GM23248 (cell line): ENCODE data around the gene MED6. TPM values are rescaled to one million over a fixed set of nuclear protein-coding genes. Genes with fewer than 3 reads are reported as not detected.
A peak's percentile ranks its signal among the peaks of the same experiment; 100 is the strongest.

Source experiments
- DNase-seq: peaks from one replicate; pipeline ENCODE4 v3.0.0-alpha.2; 2015
- H2AFZ ChIP-seq: fragments of 200-600 bp; sonication (generic); 2 replicates; pipeline ENCODE4 v1.6.1; 2016; ENCODE audit warnings: antibody characterized with exemption
- H3F3A ChIP-seq: fragments of 200-600 bp; sonication (generic); 2 replicates; pipeline ENCODE4 v1.6.1; 2016; ENCODE audit warnings: mild to moderate bottlenecking, antibody characterized with exemption, mixed run types; ENCODE audit not compliant: insufficient read depth
- H3K27ac ChIP-seq: fragments of 200-600 bp; sonication (generic); 2 replicates; pipeline ENCODE4 v1.5.1; 2016; ENCODE audit warnings: mild to moderate bottlenecking
- H3K27me3 ChIP-seq: fragments of 200-600 bp; sonication (generic); replicated peaks from 2 replicates; pipeline ENCODE4 v1.6.1; 2016; ENCODE audit warnings: mild to moderate bottlenecking; ENCODE audit not compliant: insufficient read depth
- H3K36me3 ChIP-seq: fragments of 200-600 bp; sonication (generic); 2 replicates; pipeline ENCODE4 v1.6.1; 2016; ENCODE audit warnings: low read depth, mild to moderate bottlenecking
- H3K4me1 ChIP-seq: fragments of 200-600 bp; sonication (generic); 2 replicates; pipeline ENCODE4 v1.6.1; 2016; ENCODE audit warnings: mild to moderate bottlenecking; ENCODE audit not compliant: insufficient read depth
- H3K4me2 ChIP-seq: fragments of 200-600 bp; sonication (generic); one replicate; pipeline ENCODE4 v1.6.1; 2016; ENCODE audit warnings: mild to moderate bottlenecking; ENCODE audit not compliant: unreplicated experiment
- H3K4me3 ChIP-seq: fragments of 200-600 bp; sonication (generic); 2 replicates; pipeline ENCODE4 v1.5.1; 2016; ENCODE audit warnings: mild to moderate bottlenecking
- H3K79me2 ChIP-seq: fragments of 200-600 bp; sonication (generic); 2 replicates; pipeline ENCODE4 v1.6.1; 2016; ENCODE audit warnings: mild to moderate bottlenecking; ENCODE audit not compliant: insufficient read depth
- H3K9ac ChIP-seq: fragments of 200-600 bp; sonication (generic); 2 replicates; pipeline ENCODE4 v1.6.1; 2016; ENCODE audit warnings: mild to moderate bottlenecking
- H3K9me2 ChIP-seq: fragments of 200-600 bp; sonication (generic); 2 replicates; pipeline ENCODE4 v1.6.1; 2016; ENCODE audit warnings: mixed run types, mild to moderate bottlenecking, moderate library complexity; ENCODE audit not compliant: insufficient read depth
- H3K9me3 ChIP-seq: fragments of 200-600 bp; sonication (generic); one replicate; pipeline ENCODE4 v1.6.1; 2017; ENCODE audit warnings: low read depth
- H4K20me1 ChIP-seq: fragments of 200-600 bp; sonication (generic); 2 replicates; pipeline ENCODE4 v1.6.0; 2016; ENCODE audit not compliant: insufficient read depth
- EZH2 ChIP-seq: fragments of 200-600 bp; sonication (generic); IDR thresholded peaks from 2 replicates; pipeline ENCODE4 v1.6.1; 2018; ENCODE audit warnings: antibody characterized with exemption, mild to moderate bottlenecking; ENCODE audit not compliant: insufficient read depth, poor library complexity, severe bottlenecking
- EZH2phosphoT487 ChIP-seq: fragments of 200-600 bp; sonication (generic); IDR thresholded peaks from 2 replicates; pipeline ENCODE4 v1.6.1; 2018; ENCODE audit warnings: antibody characterized with exemption, moderate library complexity, mild to moderate bottlenecking, low read depth; ENCODE audit not compliant: insufficient read depth
- WGBS, 2 experiments: methylation state at CpG; one replicate each; pipeline ENCODE4 v1.1.6; 2015 to 2017; ENCODE audit warnings: low lambda C conversion rate in 2 of 2, low coverage in 1 of 2; ENCODE audit errors: missing lambda C conversion rate in 2 of 2; 5-methylcytosine and 5-hydroxymethylcytosine counted together
- in situ Hi-C: fragments of 300-500 bp; cut with MboI; formaldehyde crosslinking; loops from 2 replicates; pipeline ENCODE4 v1.15.0; 2020
- polyA plus RNA-seq: library from polyadenylated mRNA; unstranded; fragments of >200 nt; fragmentation: Nextera tagmentation; extraction: Ambion mirVana; gene quantifications from 2 replicates; pipeline ENCODE4 v1.2.1, GENCODE V29; 2016
- total RNA-seq: library from RNA; depleted of rRNA; stranded (reverse); fragments of >200 nt; shearing (Covaris generic); gene quantifications from 2 replicates; pipeline ENCODE4 v1.2.3, GENCODE V29; 2014

Gene MED6
- total and polyA plus RNA-seq, 2 experiments from 2014 or later = 20.5 to 31.6 TPM

DNA sequence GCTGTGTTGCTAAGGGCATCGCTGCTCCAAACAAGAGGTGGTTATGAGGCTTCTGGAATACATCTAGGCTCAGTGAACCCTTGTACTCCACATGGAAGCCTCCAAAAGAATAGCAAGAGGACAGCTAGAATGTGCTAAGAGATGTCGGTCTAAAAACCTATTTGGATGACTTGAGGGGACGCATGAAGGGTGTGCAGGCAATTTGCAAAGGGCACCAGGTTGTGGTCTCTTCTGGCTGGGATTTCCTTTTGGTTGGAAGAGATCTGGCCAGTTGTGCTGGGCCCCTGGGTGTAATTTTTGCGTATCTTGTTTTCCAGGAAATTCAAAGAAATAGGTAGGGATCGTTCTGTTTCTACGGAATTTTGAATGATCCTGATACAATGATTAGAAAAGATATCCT is 45.4 kb upstream of the MED6 start:
- Histone ChIP-seq H3K9me3 (no peaks in the 10 kb centered on the region), H3K9ac (no peak overlapping the region), H3F3A (no peaks in the 10 kb centered on the region), H2AFZ (no peak overlapping the region), H3K4me3 (no peak overlapping the region), H4K20me1 (no peaks in the 10 kb centered on the region), H3K27me3 (peaks cover 52% of the 10 kb centered on the region), H3K27ac (no peak overlapping the region), H3K4me1 (no peaks in the 10 kb centered on the region), H3K36me3 (no peaks in the 10 kb centered on the region), H3K4me2 (no peak overlapping the region), H3K9me2 (no peaks in the 10 kb centered on the region), H3K79me2 (no peaks in the 10 kb centered on the region)
- in situ Hi-C loops = no loop called here
- WGBS, 2 experiments = 63 to 67% methylated on average over 6 of the region's 6 CpGs
- TF ChIP-seq EZH2 = no peak
- no peak for TF ChIP-seq EZH2phosphoT487
- DNase-seq = no peak

- H2AFZ ChIP-seq = no peak overlapping the region
- no peak overlapping the region for H3K4me3 ChIP-seq
- no peaks in the 10 kb centered on the region for H3K4me1 ChIP-seq
- H4K20me1 ChIP-seq = no peaks in the 10 kb centered on the region
- no peak overlapping the region for H3K4me2 ChIP-seq
- H3K27ac ChIP-seq = no peak overlapping the region
- no peaks in the 10 kb centered on the region for H3K79me2 ChIP-seq
- DNase-seq = no peak
- H3K9me2 ChIP-seq = no peaks in the 10 kb centered on the region
- H3K9me3 ChIP-seq = no peaks in the 10 kb centered on the region
- no peaks in the 10 kb centered on the region for H3F3A ChIP-seq
- H3K36me3 ChIP-seq = no peaks in the 10 kb centered on the region
- no peak overlapping the region for H3K9ac ChIP-seq
- in situ Hi-C loops = no loop called here
- WGBS, 2 experiments = 59 to 61% methylated on average over 5 of the region's 5 CpGs
- TF ChIP-seq EZH2phosphoT487 (no peak), EZH2 (no peak)
- H3K27me3 ChIP-seq = peaks cover 56% of the 10 kb centered on the region
Measured at GRCh38 chr14:70643967-70644366, 43.5 kb upstream of the MED6 start.

GRCh38 chr14:70642303-70643235 is 42.1 kb upstream of the MED6 start:
- Histone ChIP-seq H3K27ac (no peak overlapping the region), H3K9me2 (no peaks in the 10 kb centered on the region), H3K27me3 (peaks cover 68% of the 10 kb centered on the region), H3F3A (no peaks in the 10 kb centered on the region), H3K4me2 (peak overlapping the region; percentile 49), H3K9me3 (no peaks in the 10 kb centered on the region), H3K4me3 (peak overlapping the region; percentile 74), H4K20me1 (no peaks in the 10 kb centered on the region), H2AFZ (peak overlapping the region; percentile 62), H3K36me3 (no peaks in the 10 kb centered on the region), H3K79me2 (no peaks in the 10 kb centered on the region), H3K9ac (no peak overlapping the region), H3K4me1 (no peaks in the 10 kb centered on the region)
- in situ Hi-C loops = no loop called here
- peak; percentile 10 for DNase-seq
- TF ChIP-seq EZH2 (peak; percentile 65), EZH2phosphoT487 (0 out of 2 replicates have a peak, but pooled peaks have one; percentile 22)
- WGBS, 2 experiments = 8 to 9% methylated on average over 40 to 51 of the region's 51 CpGs

DNA sequence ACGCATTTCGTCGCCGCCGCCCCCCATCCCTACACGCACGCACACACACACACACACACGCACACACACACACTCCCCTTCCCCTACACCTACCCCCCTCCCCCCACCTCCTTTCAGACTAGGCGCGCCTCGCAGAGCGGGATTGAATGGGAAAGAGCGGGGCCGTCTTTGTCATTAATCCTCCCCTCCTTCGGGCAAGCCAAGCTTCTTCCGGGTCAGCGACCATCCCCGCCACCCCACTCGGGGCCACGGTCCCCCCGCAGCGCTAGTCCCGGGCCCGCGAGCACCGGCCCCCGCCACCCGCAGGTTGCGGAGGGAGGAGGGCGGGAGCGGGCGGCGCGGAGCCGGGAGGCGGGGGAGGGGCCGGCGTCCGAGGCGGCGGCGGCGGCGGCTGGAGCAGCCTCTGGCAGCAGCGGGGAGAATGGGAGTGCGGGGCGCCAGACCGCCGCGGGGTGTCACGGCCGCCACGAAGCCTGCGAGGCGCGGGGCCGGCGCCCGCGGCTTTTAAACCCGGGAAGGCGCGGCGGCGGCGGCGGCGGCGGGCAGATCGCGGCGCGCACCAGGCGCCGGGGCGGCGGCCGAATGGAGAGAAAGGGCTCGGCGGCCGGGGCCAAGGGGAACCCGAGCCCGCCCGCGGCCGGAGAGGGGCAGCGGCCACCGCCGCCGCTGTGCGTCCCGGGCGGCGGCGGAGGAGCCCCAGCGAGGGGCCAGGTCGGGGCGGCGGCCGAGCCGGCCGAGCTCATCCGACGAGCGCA is 41.3 kb upstream of the MED6 start, which contains the start of gene TTC9:
Gene TTC9, plus strand, starts transcription at position 369 of the 755 bp plus-strand sequence. Its CDS starts 214 bp downstream, at position 583.
- 0 to 2% methylated on average over 30 to 100 of the region's 105 CpGs for WGBS, 2 experiments

More for the DNA sequence above, 41.3 kb upstream of the MED6 start, which contains the start of gene TTC9:
- DNase-seq = peak; percentile 37
- Histone ChIP-seq H3K36me3 (no peaks in the 10 kb centered on the region), H3K9me2 (no peaks in the 10 kb centered on the region), H3F3A (no peaks in the 10 kb centered on the region), H3K4me2 (peak within 1 kb of the TSS; percentile 49), H3K9ac (no peak within 1 kb of the TSS), H4K20me1 (no peaks in the 10 kb centered on the region), H2AFZ (peak within 1 kb of the TSS; percentile 65), H3K9me3 (no peaks in the 10 kb centered on the region), H3K79me2 (no peaks in the 10 kb centered on the region), H3K27ac (no peak within 1 kb of the TSS), H3K4me3 (peak within 1 kb of the TSS; percentile 74), H3K27me3 (peaks cover 75% of the 10 kb centered on the region), H3K4me1 (no peaks in the 10 kb centered on the region)
- TF ChIP-seq EZH2 (no peak), EZH2phosphoT487 (no peak)
- in situ Hi-C loops = no loop called here
